NCI-H82 (cell line): ENCODE measurements around the gene USP37.

Experiments
- DNase-seq: peaks from one replicate; lab custom pipeline; 2025; lab: John Stamatoyannopoulos, UW

USP37 gene

DNA sequence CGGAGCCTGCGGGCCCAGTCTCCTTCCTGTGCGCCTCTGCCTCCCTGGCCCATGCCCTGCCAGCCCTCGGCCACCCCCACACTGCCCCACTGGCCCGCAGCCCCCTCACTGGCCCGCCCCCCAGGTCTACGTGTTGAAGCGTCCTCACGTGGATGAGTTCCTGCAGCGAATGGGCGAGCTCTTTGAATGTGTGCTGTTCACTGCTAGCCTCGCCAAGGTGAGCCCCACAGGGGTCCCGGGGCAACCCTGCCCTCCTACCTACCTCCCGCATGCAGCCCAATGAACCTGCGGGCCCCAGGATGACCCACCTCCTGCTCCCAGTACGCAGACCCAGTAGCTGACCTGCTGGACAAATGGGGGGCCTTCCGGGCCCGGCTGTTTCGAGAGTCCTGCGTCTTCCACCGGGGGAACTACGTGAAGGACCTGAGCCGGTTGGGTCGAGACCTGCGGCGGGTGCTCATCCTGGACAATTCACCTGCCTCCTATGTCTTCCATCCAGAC, 165.2 kb downstream of the USP37 start:
- DNase-seq = no peak

DNA sequence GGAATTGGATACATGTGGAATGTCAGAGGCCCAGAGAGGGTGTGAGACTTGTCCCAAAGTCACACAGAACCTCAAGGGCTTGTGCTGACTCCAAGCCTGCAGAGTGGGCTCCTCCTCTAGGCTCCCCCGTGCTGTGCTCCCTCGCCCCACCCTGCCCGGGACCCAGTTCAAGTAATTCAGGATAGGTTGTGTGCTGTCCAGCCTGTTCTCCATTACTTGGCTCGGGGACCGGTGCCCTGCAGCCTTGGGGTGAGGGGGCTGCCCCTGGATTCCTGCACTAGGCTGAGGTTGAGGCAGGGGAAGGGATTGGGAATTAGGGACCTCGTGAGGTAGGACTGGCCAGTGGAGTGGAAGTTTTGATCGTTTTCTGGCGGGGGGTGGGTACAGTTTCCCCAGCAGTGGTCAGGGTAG, 165.7 kb downstream of the USP37 start:
- no peak for DNase-seq

DNA sequence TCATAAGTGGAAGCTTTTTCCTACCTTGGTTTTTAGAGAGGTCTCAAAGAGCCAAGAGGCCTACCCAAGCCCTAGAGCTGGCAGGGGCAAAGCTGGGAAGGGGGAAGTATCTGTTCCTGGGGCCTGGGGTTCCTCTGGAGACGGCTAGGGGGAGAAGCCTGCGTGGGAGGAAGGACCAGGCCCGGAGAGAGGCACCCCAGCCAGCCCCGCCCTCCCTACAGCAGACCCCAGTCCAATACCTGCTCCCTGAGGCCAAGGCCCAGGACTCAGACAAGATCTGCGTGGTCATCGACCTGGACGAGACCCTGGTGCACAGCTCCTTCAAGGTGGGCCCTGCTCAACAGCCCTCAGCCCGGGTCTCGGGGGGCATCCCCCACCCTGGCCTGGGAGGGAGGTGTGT, 166.3 kb downstream of the USP37 start:
- no peak for DNase-seq

DNA sequence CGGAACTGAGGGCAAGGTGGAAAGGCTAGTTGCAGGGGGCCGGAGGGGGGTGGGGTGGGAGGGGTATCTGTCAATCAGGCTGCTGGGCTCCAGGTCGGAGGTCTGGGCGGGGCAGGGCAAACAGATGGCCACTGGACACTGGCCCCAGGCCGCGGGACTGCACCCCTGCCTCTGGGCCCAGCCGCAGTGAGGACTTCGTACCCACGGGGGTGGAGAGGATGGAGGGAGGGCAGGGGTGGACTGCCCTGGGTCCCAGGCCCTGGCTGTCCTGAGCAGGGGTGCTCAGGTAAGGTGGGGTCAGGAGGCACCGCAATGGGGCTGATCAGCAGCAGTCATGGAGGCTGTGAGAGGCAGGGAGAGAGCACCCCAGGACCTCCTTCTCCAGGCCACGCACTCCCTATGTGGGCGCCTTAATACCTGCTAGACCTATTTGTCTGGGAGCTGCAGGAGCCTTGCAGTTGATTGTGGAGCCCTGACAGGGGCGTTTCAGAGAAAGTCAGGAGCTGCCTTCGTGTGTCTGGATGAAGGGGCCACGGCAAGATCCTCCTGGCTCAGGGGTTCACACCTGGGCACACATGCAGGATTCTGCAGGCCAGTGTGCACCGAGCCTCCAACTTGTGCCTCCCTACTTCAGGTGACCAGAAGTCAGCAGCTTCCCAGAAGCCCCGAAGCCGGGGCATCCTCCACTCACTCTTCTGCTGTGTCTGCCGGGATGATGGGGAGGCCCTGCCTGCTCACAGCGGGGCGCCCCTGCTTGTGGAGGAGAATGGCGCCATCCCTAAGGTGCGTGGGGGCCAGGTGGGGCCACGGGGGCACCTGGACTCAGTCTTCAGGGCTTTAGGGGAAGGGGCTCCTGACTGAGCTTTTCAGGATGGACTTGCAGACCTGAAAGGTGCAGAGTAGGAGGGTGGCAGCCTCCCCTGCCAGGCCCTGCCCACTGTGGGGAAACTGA, 166.9 kb downstream of the USP37 start:
- no peak for DNase-seq
